ENCODE measurements around the gene DLGAP1. TPM values are rescaled to one million over a fixed set of nuclear protein-coding genes. Genes with fewer than 3 reads are reported as not detected.

DLGAP1 gene
- total RNA-seq, 1 donor from 2014 or later, result 18.5 TPM

GRCh38 chr18:3728704-3729437, 726.2 kb downstream of the DLGAP1 start:
- H3K36me3 Mint-ChIP-seq, result peaks cover 6% of the 10 kb centered on the region
- no peak overlapping the region for H3K27ac Mint-ChIP-seq
- no peaks in the 10 kb centered on the region for H3K27me3 Mint-ChIP-seq (ENCODE audit: insufficient read depth, low read depth)
- no peaks in the 10 kb centered on the region for H3K79me2 ChIP-seq (ENCODE audit: low read depth)
- no peaks in the 10 kb centered on the region for H3F3A ChIP-seq (ENCODE audit: low read depth)
- no peaks in the 10 kb centered on the region for H3K9me3 Mint-ChIP-seq
- H3K36me3 ChIP-seq, result no peaks in the 10 kb centered on the region
- no peaks in the 10 kb centered on the region for H3K9me3 ChIP-seq (ENCODE audit: low read depth)
- no peak overlapping the region for H3K4me3 Mint-ChIP-seq
- no peaks in the 10 kb centered on the region for H3K4me1 ChIP-seq
- H3K27me3 ChIP-seq, result no peaks in the 10 kb centered on the region
- DNase-seq (ENCODE audit: low spot score), result no peak
- no peak overlapping the region for H3K9ac ChIP-seq
- H4K20me1 ChIP-seq (ENCODE audit: low read depth), result no peaks in the 10 kb centered on the region
- no peak overlapping the region for H3K4me2 ChIP-seq
- H3K4me1 Mint-ChIP-seq, result no peaks in the 10 kb centered on the region
- TF ChIP-seq CTCF (IDR thresholded peaks at IDR 0.05) (no peak), EZH2 (IDR thresholded peaks at IDR 0.05) (no peak), EZH2phosphoT487 (IDR thresholded peaks at IDR 0.05) (no peak)
- H2AFZ ChIP-seq (replicated peaks), result no peak overlapping the region
- H3K4me3 ChIP-seq, result no peak overlapping the region
- H3K27ac ChIP-seq, result no peak overlapping the region

GRCh38 chr18:3727274-3727673, 727.8 kb downstream of the DLGAP1 start:
- DNase-seq (ENCODE audit: low spot score), result no peak
- Histone ChIP-seq H3K27ac (no peak overlapping the region), H3F3A (ENCODE audit: low read depth) (no peaks in the 10 kb centered on the region), H3K4me2 (no peak overlapping the region), H3K79me2 (ENCODE audit: low read depth) (no peaks in the 10 kb centered on the region), H3K9ac (no peak overlapping the region), H3K27me3 (no peaks in the 10 kb centered on the region), H2AFZ (replicated peaks) (no peak overlapping the region), H3K4me3 (no peak overlapping the region), H4K20me1 (ENCODE audit: low read depth) (no peaks in the 10 kb centered on the region), H3K36me3 (no peaks in the 10 kb centered on the region), H3K4me1 (peaks cover 8% of the 10 kb centered on the region), H3K9me3 (ENCODE audit: low read depth) (no peaks in the 10 kb centered on the region)
- H3K27me3 Mint-ChIP-seq (ENCODE audit: insufficient read depth, low read depth), result no peaks in the 10 kb centered on the region
- TF ChIP-seq EZH2phosphoT487 (IDR thresholded peaks at IDR 0.05) (no peak), EZH2 (IDR thresholded peaks at IDR 0.05) (no peak), CTCF (IDR thresholded peaks at IDR 0.05) (no peak)
- peaks cover 7% of the 10 kb centered on the region for H3K4me1 Mint-ChIP-seq
- H3K27ac Mint-ChIP-seq, result no peak overlapping the region
- H3K9me3 Mint-ChIP-seq, result no peaks in the 10 kb centered on the region
- H3K36me3 Mint-ChIP-seq, result peaks cover 6% of the 10 kb centered on the region
- no peak overlapping the region for H3K4me3 Mint-ChIP-seq

GRCh38 chr18:3726238-3726951, 728.7 kb downstream of the DLGAP1 start:
- no peak overlapping the region for H3K27ac ChIP-seq
- Mint-ChIP-seq H3K27me3 (ENCODE audit: insufficient read depth, low read depth) (no peaks in the 10 kb centered on the region), H3K36me3 (peaks cover 6% of the 10 kb centered on the region), H3K4me1 (peaks cover 9% of the 10 kb centered on the region), H3K27ac (no peak overlapping the region), H3K4me3 (no peak overlapping the region), H3K9me3 (no peaks in the 10 kb centered on the region)
- TF ChIP-seq CTCF (IDR thresholded peaks at IDR 0.05), result no peak
- TF ChIP-seq EZH2 (IDR thresholded peaks at IDR 0.05), result no peak
- TF ChIP-seq EZH2phosphoT487 (IDR thresholded peaks at IDR 0.05), result no peak
- H2AFZ ChIP-seq (replicated peaks), result no peak overlapping the region
- no peak overlapping the region for H3K4me3 ChIP-seq
- no peaks in the 10 kb centered on the region for H3K9me3 ChIP-seq (ENCODE audit: low read depth)
- H3K4me2 ChIP-seq, result no peak overlapping the region
- H3F3A ChIP-seq (ENCODE audit: low read depth), result no peaks in the 10 kb centered on the region
- no peaks in the 10 kb centered on the region for H4K20me1 ChIP-seq (ENCODE audit: low read depth)
- DNase-seq (ENCODE audit: low spot score), result no peak
- no peaks in the 10 kb centered on the region for H3K27me3 ChIP-seq
- peaks cover 12% of the 10 kb centered on the region for H3K4me1 ChIP-seq
- no peaks in the 10 kb centered on the region for H3K36me3 ChIP-seq
- no peak overlapping the region for H3K9ac ChIP-seq
- no peaks in the 10 kb centered on the region for H3K79me2 ChIP-seq (ENCODE audit: low read depth)
